Stimulated activated CD8-positive, alpha-beta memory T cell treated with anti-CD3 and anti-CD28 coated beads, Interleukin-15, amount 100 ng/mL, for 4 hours (primary cell): Measurements from ENCODE around the gene NYAP2.

Experiments
- DNase-seq, 2 donors: peaks; one replicate each; pipeline ENCODE4 v3.0.0-alpha.2; 2020; ENCODE audit warnings: low read depth in 2 of 2

NYAP2 gene

GRCh38 chr2:225399504-225399903 is at the start of gene NYAP2:
NYAP2 (plus strand) TSS chr2:225399710; CDS start chr2:225408881, 9,171 bp downstream.
- no peak for DNase-seq

GRCh38 chr2:225353579-225354085 is 45.9 kb upstream of the NYAP2 start:
- DNase-seq, result no peak

- DNase-seq, result no peak
These were observed 45.2 kb upstream of the NYAP2 start for GRCh38 chr2:225354281-225354774.

DNA sequence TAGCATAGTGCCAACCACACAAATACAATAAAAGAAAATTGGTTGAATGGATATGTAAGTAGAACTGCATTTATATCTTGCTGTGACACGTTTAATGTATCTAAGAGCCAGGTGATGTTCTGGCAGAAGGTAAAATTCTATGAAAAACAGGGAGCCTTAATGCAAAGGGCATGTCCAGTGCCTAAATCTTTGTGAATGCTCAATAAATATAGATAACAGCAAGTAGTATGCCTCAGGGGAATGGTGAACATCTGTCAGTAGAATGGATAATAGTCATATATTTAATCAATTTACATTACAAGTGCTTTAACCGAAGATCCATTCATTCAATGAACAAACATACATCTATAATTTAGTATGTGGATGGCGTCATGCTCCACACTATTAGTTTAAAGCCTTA is 43.7 kb upstream of the NYAP2 start:
- DNase-seq, result no peak

DNA sequence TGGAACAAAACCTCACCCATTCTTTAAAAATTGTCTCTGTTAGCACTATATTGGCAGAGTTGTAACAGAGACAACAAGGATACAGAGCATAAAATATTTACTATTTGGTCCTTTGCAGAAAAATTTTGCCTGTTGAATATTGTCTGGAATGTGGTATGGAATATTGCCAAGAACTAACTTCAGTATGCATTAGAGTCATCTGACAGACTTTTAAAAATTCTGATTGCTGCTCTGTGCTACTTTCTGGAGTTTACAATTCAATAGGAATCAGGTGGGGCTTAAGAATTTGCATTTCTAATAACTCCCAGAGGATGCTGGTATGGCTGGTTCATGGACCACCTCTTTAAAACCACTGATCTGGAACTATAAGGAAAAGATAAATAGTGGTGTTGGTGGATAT is 32.8 kb upstream of the NYAP2 start:
- no peak for DNase-seq

GRCh38 chr2:225367482-225367881 is 32.0 kb upstream of the NYAP2 start:
- no peak for DNase-seq

GRCh38 chr2:225378984-225379383 is 20.5 kb upstream of the NYAP2 start:
- no peak for DNase-seq

- no peak for DNase-seq
These were observed 19.7 kb upstream of the NYAP2 start for GRCh38 chr2:225379856-225380255.

DNA sequence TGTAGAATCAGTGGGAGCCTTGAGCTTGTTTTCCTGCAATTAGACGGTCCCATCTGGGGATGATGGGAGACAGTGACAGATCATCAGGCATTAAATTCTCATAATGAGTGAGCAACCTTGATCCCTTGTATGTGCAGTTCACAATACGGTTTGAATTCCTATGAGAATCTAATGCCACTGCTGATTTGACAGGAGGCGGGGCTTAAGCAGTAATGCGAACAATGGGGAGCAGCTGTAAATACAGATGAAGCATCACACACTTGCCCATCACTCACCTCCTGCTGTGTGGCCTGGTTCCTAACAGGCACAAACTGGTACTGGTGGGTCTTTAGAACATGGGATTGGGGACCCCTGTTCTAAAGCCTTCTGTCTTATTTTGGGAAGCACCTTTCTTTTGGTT is 17.9 kb upstream of the NYAP2 start:
- no peak for DNase-seq

GRCh38 chr2:225398372-225398771 is 1.1 kb upstream of the NYAP2 start:
- DNase-seq, result no peak

- DNase-seq, result no peak
These were observed 576 bp downstream of the NYAP2 start for GRCh38 chr2:225400060-225400511.

DNA sequence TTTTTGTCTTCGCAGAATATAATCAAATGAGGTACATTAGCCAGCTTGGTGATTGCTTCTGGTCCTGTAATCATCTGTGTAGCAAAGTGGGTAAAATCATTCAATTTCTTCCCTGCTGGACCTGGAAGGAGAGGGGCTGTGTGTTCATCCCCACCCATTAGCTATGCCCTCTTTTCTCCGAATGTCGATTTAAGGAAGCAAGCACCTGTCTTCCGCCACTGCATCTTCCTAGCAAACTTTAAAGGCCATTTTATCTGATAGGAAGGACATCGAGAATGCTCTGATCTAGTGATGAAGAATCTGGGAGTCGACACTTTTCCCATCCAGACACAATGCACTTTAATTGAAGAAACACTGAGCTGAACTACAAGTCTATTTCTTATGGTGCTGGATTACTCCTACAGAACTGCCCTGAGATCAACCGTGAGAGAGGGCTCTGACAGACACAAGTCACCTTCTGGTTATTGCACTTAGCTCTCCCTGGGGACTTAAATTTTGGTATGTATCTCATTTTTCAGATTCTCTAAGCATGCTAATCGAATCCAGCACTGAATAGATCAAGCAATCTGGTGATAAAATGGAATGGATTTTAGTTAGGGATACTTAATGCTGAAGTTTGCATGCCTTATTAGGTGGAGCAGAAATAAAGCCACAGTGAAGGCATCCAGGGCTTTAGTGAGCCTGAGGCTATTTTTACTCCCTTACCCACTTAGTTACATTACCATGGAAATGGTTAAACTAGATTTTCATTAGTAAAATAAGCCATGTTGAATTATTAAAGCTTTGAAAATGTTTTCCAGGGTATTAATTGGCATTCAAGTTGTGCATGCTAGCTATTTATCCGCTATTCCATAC is 1.3 kb downstream of the NYAP2 start:
- DNase-seq, result no peak

GRCh38 chr2:225402210-225402776 is 2.8 kb downstream of the NYAP2 start:
- DNase-seq, result no peak

GRCh38 chr2:225411452-225411851 is 11.9 kb downstream of the NYAP2 start:
- no peak for DNase-seq

- no peak for DNase-seq
These were observed 14.3 kb downstream of the NYAP2 start for GRCh38 chr2:225413786-225414185.

- no peak for DNase-seq
These were observed 15.4 kb downstream of the NYAP2 start for GRCh38 chr2:225414902-225415301.

DNA sequence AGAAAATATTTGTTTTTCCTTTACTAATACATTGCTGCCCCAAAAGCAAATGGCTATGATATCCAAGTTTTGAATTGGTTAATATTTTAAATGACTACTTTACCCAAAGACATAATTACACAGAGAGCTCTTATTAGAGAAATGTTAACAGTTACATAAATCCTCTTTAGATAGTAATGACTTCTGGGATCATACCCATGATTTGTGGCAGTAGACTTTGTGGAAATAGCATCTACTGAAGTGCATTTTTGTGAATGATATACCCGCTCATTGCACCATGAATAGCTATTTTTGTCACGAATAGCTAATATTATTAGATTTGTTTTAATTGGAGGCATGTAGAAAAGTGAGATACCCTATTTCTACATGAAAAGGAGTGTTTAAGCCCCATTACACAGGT is 15.8 kb downstream of the NYAP2 start:
- no peak for DNase-seq

- no peak for DNase-seq
These were observed 16.3 kb downstream of the NYAP2 start for GRCh38 chr2:225415792-225416191.

- no peak for DNase-seq
These were observed 17.3 kb downstream of the NYAP2 start for GRCh38 chr2:225416616-225417367.

- DNase-seq, result no peak
These were observed 19.5 kb downstream of the NYAP2 start for GRCh38 chr2:225419033-225419432.

DNA sequence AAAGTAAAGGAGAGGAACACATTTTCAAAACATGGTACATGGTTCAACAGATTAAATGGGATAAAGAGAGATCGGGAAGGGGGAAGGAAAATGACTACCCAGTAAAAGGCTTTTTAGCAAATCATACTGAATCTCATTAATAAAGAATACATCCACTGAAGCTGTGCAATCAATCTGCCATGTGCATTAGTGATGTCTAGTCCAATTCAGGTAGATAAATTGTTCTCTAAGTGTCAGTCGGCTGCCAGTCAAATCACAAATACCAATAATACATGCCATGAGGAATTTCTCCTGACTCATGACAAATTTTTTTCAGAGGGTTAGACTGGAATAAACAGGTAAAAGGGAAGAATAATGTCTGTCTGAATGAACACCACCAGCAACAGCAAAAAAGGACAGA is 22.6 kb downstream of the NYAP2 start:
- no peak for DNase-seq

DNA sequence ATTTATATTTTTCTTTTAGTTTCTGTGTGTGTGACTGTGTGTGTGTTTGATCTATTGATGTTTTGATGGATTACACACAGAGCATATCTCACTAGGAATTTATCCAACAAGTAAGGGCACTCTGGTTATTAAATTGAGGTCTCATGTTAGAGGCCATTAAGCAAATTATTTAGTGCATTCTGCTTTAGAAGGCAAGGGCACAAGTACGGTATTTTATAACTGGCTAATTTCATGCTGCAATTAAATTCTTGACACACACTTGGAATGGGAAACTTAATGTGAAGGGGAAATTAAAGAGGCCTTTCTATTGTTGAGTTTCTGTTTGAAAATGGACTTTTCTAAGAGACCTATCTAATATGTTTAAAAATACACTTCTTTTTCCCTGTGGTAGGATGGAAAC is 25.8 kb downstream of the NYAP2 start:
- DNase-seq, result no peak
